RWPE1 (cell line): ENCODE data around the gene TSEN2.

Experiments used
- CTCF ChIA-PET: fragments of 350-600 bp; sonication (Branson Sonifier 250); formaldehyde crosslinking; extraction: SDS; loops from one replicate; lab custom pipeline; 2021; lab: Yijun Ruan, JAX
- POLR2A ChIA-PET: fragments of 400-600 bp; formaldehyde crosslinking; extraction: SDS; loops from one replicate; lab custom pipeline; 2020; ENCODE audit warnings: antibody characterized with exemption; ENCODE audit not compliant: low non-redundant PET; lab: Yijun Ruan, JAX
- DNase-seq: peaks from one replicate; pipeline ENCODE4 v3.0.0; 2012; ENCODE audit warnings: low spot score
- H3K27ac ChIP-seq: fragments of 450-650 bp; 2 replicates; pipeline ENCODE4 v1.5.1; 2017
- CTCF ChIP-seq: fragments of 450-650 bp; conservative IDR thresholded peaks from 2 replicates; pipeline ENCODE4 v1.5.1; 2017; ENCODE audit warnings: low read depth, mild to moderate bottlenecking

Gene TSEN2

GRCh38 chr3:12553921-12554391 lies 69.7 kb downstream of the TSEN2 start:
- POLR2A ChIA-PET = no interaction called here
- H3K27ac ChIP-seq = peak overlapping the region; percentile 75
- CTCF ChIA-PET = interaction anchor here (0.6 to 0.7 kb wide), 2 partner anchors 708 to 1040 kb away, joined by 3 read pairs; no protein-coding TSS in a partner anchor
- TF ChIP-seq CTCF = no peak
- no peak for DNase-seq

- TF ChIP-seq CTCF = no peak
- DNase-seq = no peak
- POLR2A ChIA-PET = interaction anchor here (0.6 kb wide), 1 partner anchor 434 kb away, joined by 3 read pairs; no protein-coding TSS in a partner anchor
- H3K27ac ChIP-seq = peak overlapping the region; percentile 95
- CTCF ChIA-PET = interaction anchor here (0.7 kb wide), 1 partner anchor 1829 kb away, joined by 5 read pairs; no protein-coding TSS in a partner anchor
Observed at GRCh38 chr3:12556314-12556689, 72.0 kb downstream of the TSEN2 start.

GRCh38 chr3:12556690-12557472 lies 72.6 kb downstream of the TSEN2 start, which contains the start of gene MKRN2:
Gene MKRN2, plus strand, starts transcription at chr3:12557087. Its CDS starts 64 bp downstream, at chr3:12557151.
- no peak for TF ChIP-seq CTCF
- DNase-seq = peak; percentile 72
- POLR2A ChIA-PET = interaction anchor here (0.5 kb wide), 1 partner anchor 73 kb away, joined by 3 read pairs; the partner anchor contains the start of gene TSEN2
- peak within 1 kb of the TSS; percentile 95 for H3K27ac ChIP-seq
- CTCF ChIA-PET = interaction anchor here (0.7 kb wide), 1 partner anchor 1828 kb away, joined by 5 read pairs; no protein-coding TSS in a partner anchor

GRCh38 chr3:12557473-12558100 lies 73.3 kb downstream of the TSEN2 start:
- ChIA-PET POLR2A (no interaction called here), CTCF (no interaction called here)
- no peak for TF ChIP-seq CTCF
- peak overlapping the region; percentile 95 for H3K27ac ChIP-seq
- DNase-seq = no peak

GRCh38 chr3:12558706-12559105 lies 74.4 kb downstream of the TSEN2 start:
- ChIA-PET POLR2A (no interaction called here), CTCF (interaction anchor here (0.5 kb wide), 2 partner anchors 12 to 175 kb away, joined by 4 to 5 read pairs; no protein-coding TSS in a partner anchor)
- DNase-seq = no peak
- no peak for TF ChIP-seq CTCF
- H3K27ac ChIP-seq = no peak overlapping the region

- DNase-seq = no peak
- ChIA-PET POLR2A (no interaction called here), CTCF (no interaction called here)
- TF ChIP-seq CTCF = no peak
- no peak overlapping the region for H3K27ac ChIP-seq
Observed at GRCh38 chr3:12559520-12559919, 75.2 kb downstream of the TSEN2 start.
